ENCODE results near the gene ELK3. TPM values are rescaled to one million over a fixed set of nuclear protein-coding genes. Genes with fewer than 3 reads are reported as not detected.

ELK3 gene
- total RNA-seq, 1 donor from 2014 or later, result 21.2 TPM

DNA sequence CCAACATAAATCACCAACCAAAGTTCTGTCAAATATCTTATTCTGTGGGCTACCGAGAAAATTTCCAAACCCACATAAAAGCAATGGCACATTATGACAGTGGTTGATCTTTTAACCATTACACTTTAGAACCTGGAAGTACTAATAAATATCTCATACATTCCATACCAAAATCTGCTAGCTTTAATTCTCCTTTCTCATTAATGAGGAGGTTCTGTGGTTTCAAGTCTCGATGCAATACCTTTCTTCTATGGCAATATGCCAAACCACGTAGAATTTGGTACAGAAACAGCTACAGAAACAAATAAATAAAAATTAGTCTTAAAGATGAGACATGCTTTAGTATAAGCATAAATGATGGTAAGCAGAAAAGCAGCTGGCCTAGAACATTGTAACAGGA lies 100.7 kb downstream of the ELK3 start:
- Histone ChIP-seq H3K27me3 (no peaks in the 10 kb centered on the region), H3K4me3 (no peak overlapping the region), H3K4me1 (no peaks in the 10 kb centered on the region), H3K36me3 (peaks cover 5 to 21% of the 10 kb centered on the region in 2 donors), H3K27ac (no peak overlapping the region), H3K9me3 (no peaks in the 10 kb centered on the region)
- TF ChIP-seq, protein P1, sequence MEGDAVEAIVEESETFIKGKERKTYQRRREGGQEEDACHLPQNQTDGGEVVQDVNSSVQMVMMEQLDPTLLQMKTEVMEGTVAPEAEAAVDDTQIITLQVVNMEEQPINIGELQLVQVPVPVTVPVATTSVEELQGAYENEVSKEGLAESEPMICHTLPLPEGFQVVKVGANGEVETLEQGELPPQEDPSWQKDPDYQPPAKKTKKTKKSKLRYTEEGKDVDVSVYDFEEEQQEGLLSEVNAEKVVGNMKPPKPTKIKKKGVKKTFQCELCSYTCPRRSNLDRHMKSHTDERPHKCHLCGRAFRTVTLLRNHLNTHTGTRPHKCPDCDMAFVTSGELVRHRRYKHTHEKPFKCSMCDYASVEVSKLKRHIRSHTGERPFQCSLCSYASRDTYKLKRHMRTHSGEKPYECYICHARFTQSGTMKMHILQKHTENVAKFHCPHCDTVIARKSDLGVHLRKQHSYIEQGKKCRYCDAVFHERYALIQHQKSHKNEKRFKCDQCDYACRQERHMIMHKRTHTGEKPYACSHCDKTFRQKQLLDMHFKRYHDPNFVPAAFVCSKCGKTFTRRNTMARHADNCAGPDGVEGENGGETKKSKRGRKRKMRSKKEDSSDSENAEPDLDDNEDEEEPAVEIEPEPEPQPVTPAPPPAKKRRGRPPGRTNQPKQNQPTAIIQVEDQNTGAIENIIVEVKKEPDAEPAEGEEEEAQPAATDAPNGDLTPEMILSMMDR (IDR thresholded peaks at IDR 0.05), result no peak
- DNase-seq (ENCODE audit: low spot score in 2 of 2), result no peak
- intact Hi-C loops (cut with DNase I), result no loop called here

DNA sequence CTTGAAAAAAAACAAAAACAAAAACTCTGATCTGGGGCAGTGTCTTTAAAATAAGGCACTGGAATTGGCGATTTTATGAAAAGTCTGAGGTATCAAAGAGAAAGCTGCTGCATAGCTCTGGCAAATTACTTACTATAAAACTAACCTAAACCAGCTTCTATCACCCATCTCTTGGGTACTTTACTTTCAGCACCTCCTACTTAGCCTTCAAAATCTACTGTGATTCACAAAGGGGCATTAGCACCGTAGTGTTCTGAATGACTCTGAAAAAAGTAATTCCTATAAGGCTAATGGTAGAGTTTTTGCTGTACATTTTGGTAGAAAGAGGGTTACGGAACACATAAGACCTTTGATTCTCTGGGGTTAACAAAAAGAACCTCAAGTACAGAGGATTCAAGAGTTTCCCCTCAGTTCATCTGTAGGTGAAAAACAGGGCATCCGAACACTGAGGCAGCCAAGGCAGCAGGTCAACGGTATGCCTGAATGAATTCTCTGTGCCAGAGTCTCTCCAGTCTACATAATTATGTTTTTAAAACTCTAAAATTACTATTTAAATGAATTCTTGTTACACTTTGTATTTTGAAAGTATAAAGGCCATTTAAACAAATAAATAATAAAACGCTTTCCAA lies 101.5 kb downstream of the ELK3 start:
- H3K9me3 ChIP-seq, result no peaks in the 10 kb centered on the region
- no peak overlapping the region for H3K27ac ChIP-seq
- H3K4me3 ChIP-seq, result no peak overlapping the region
- DNase-seq (ENCODE audit: low spot score in 2 of 2), result no peak
- TF ChIP-seq, protein P1 (IDR thresholded peaks at IDR 0.05), result no peak
- intact Hi-C loops (cut with DNase I), result no loop called here
- no peaks in the 10 kb centered on the region for H3K27me3 ChIP-seq
- H3K4me1 ChIP-seq, result no peaks in the 10 kb centered on the region
- peaks cover 5 to 22% of the 10 kb centered on the region in 2 donors for H3K36me3 ChIP-seq

DNA sequence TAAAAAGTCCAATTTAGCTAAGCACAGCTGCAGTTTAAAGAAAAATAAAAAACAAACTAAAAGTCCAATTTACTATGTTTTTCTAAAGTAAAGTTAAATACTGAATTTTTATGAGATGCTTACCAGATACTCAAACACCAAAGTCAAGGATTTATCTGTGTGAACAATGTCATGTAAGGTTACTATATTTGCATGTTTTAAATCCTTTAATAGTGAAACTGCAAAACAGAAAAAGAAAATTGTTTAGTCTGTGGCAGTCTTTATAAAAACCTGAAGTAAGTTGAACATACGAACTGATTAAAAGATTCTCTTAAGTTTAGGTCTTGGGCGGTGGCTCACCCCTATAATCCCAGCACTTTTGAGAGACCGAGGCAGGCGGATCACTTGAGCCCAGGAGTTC lies 103.3 kb downstream of the ELK3 start:
- TF ChIP-seq, protein P1 (IDR thresholded peaks at IDR 0.05), result no peak
- Histone ChIP-seq H3K4me1 (no peaks in the 10 kb centered on the region), H3K4me3 (no peak overlapping the region), H3K27me3 (no peaks in the 10 kb centered on the region), H3K27ac (no peak overlapping the region), H3K9me3 (no peaks in the 10 kb centered on the region), H3K36me3 (peaks cover 2 to 17% of the 10 kb centered on the region in 2 donors)
- intact Hi-C loops (cut with DNase I), result no loop called here
- DNase-seq (ENCODE audit: low spot score in 2 of 2), result no peak

DNA sequence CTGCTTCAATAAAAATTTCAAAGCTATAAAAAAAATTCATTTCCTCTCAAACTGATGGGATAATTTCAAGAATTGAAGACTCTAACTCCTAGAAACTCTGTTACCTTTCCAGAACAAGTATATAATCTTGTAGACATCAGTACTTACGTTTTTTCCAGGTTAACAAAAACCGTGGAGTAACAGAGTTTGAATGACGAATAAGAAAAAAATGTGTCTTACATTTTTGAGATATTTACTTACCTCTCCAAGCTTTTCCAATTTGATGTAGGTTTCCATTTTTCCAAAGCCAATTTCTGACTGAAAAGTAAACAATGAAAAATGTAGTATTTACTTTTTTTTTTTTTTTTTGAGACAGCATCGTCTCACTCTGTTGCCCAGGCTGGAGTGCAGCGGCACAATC lies 105.9 kb downstream of the ELK3 start:
- intact Hi-C loops (cut with DNase I), result loop anchor here (5.0 kb wide), 1 partner anchor 97 kb away; no protein-coding TSS in a partner anchor
- TF ChIP-seq, protein P1 (IDR thresholded peaks at IDR 0.05), result no peak
- Histone ChIP-seq H3K4me3 (no peak overlapping the region), H3K27ac (no peak overlapping the region), H3K27me3 (no peaks in the 10 kb centered on the region), H3K9me3 (no peaks in the 10 kb centered on the region), H3K4me1 (no peaks in the 10 kb centered on the region), H3K36me3 (peaks cover 2 to 5% of the 10 kb centered on the region in 2 donors)
- no peak for DNase-seq (ENCODE audit: low spot score in 2 of 2)

DNA sequence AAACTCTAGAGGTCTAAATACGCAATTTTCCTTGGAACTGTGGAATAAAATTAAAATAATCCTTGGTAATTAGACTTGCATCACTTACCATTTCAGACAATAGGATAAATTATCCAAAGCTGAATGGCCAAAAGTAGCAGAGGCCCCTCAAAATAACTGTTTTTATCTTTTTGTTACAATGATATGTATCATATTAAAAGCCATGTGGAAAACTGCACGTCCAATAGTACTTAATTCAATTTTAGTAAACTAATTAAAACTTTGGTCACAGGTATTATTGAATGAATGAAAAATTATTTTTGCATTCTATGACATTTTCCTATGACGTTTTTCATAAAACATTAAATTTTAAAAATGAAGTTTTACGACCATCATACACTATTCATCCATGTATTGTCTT lies 107.6 kb downstream of the ELK3 start:
- DNase-seq (ENCODE audit: low spot score in 2 of 2), result no peak
- TF ChIP-seq, protein P1 (IDR thresholded peaks at IDR 0.05), result no peak
- intact Hi-C loops (cut with DNase I), result loop anchor here (5.0 kb wide), 1 partner anchor 96 kb away; no protein-coding TSS in a partner anchor
- no peaks in the 10 kb centered on the region for H3K9me3 ChIP-seq
- peaks cover 2 to 5% of the 10 kb centered on the region in 2 donors for H3K36me3 ChIP-seq
- no peak overlapping the region for H3K4me3 ChIP-seq
- H3K27me3 ChIP-seq, result no peaks in the 10 kb centered on the region
- no peaks in the 10 kb centered on the region for H3K4me1 ChIP-seq
- H3K27ac ChIP-seq, result no peak overlapping the region

Measured in ascending aorta (tissue), 2 donors.